ENCODE results near the gene TANGO2. TPM values are rescaled to one million over a fixed set of nuclear protein-coding genes. Genes with fewer than 3 reads are reported as not detected.

The TANGO2 gene
- total and polyA plus RNA-seq, 9 of the 15 experiments (the other 6 are each of a cell fraction or from before 2014, with no cell fraction given): 15.5 to 94.9 (median 70.1) TPM

DNA sequence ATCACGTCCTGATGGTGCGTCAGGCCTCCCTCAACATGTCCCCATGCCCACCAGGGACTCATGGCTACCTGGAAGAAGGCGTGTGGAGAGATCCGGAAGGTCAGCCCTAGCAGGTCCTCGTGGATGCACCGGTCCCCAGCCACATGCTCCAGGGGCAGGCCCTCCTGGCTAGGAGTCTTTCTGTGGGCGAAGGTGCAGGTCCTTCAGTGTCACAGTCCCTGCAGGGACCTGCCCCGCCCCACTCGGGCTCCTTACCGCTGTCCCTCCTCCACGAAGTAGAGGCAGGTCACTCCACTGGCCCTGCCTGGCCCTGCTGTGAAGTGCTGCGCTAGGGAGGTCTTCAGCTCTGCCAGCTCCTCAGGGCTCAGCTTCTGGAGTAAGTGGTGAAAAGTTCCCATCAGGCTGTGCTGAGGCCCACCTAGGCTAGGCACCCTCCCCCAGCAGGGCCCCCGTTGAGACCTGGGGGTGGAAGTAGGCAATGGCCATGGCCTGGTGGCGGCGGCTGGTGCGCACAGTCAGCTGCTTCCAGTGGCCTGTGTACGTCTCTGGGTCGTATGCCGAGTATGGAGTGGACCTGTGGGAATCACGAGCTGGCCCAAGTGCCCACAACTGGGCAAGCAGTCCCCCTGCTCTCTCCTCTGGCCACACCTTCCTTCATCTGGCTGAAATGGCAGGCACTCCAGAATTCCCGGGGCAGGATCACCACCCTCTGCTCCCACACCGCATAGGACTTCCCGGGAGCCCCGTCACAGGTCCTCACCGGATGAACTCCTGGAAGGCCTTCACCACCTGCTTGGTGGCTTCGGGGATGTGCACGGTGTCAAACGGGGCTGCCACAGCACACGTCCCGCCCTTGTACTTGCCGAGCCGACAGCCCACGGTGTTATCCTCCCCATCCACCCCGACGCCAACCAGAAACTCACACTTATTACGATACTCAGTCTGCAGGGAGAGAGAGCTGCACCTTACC is 93.9 kb downstream of the TANGO2 start:
- Histone ChIP-seq H3K27me3 (ENCODE audit: control insufficient read depth in 2 of 2, insufficient read depth in 2 of 2, low read length in 2 of 2) (no peaks in the 10 kb centered on the region), H4K20me1 (replicated peaks; ENCODE audit: control insufficient read depth, insufficient read depth, low read length) (peaks cover 32% of the 10 kb centered on the region), H3K79me2 (ENCODE audit: control insufficient read depth, insufficient read depth, low read length) (peaks cover 53% of the 10 kb centered on the region), H3K36me3 (ENCODE audit: control insufficient read depth, insufficient read depth, low read length) (peaks cover 84% of the 10 kb centered on the region), H2AFZ (ENCODE audit: low read depth, low read length) (no peak overlapping the region), H3K4me2 (ENCODE audit: insufficient read depth, low read length) (peak overlapping the region; percentile 97; the same call in 1 of the 2 replicates), H3K4me3 (peak overlapping the region; percentile 63; the same call in 1 of the 2 replicates), H3K9me3 (replicated peaks; ENCODE audit: control insufficient read depth, insufficient read depth, low read depth, low read length) (no peaks in the 10 kb centered on the region), H3K4me1 (replicated peaks in 1 of 2; ENCODE audit: control insufficient read depth in 2 of 2, insufficient read depth in 2 of 2, low read length in 2 of 2) (peaks cover 20 to 86% of the 10 kb centered on the region in 2 experiments), H3K9me1 (ENCODE audit: control insufficient read depth, insufficient read depth, low read length) (no peaks in the 10 kb centered on the region), H3K27ac (ENCODE audit: extremely low read depth, low read depth, low read length) (peak overlapping the region; percentile 94), H3K9ac (ENCODE audit: insufficient read depth in 1 of 2, low read depth in 2 of 2, low read length in 2 of 2) (peak overlapping the region; percentile 95 to 99; a peak in 3 of 4 replicates)
- no TSS peak for BruUV-seq (replicated peaks)
- in situ Hi-C loops (cut with MboI) (loop anchor here (10.0 kb wide), 1 partner anchor 390 kb away; the partner anchor contains the start of gene GP1BB), intact Hi-C loops (cut with micrococcal nuclease) (loop anchor here (5.0 kb wide), 1 partner anchor 382 kb away; no protein-coding TSS in a partner anchor)
- ATAC-seq (no peak), FAIRE-seq (no peak), DNase-seq (ENCODE audit: extremely low read depth in 1 of 4, low spot score in 3 of 4) (no peak)
- 93% methylated on average over 36 of the region's 36 CpGs for WGBS (ENCODE audit: insufficient coverage, low coverage, missing lambda C conversion rate)
- CTCF ChIA-PET (ENCODE audit: low intra/inter-chr PET ratio): no interaction called here
- POLR2A ChIA-PET: interaction anchor here (0.6 to 20.7 kb wide), 12 partner anchors 7 to 170 kb away, joined by 3 to 513 read pairs (median 4); partner anchors contain the start of gene ZDHHC8
- TF ChIP-seq ZNF253 (CRISPR knock-in tag; conservative IDR thresholded peaks at IDR 0.05) (0 out of 2 replicates have a peak, but pooled peaks have one; percentile 23), PHB (CRISPR knock-in tag; IDR thresholded peaks at IDR 0.05) (0 out of 2 replicates have a peak, but pooled peaks have one; percentile 46), POLR2A (conservative IDR thresholded peaks at IDR 0.05) (peak; percentile 19; the same call in 1 of the 2 replicates), ELF4 (CRISPR knock-in tag; IDR thresholded peaks at IDR 0.05) (0 out of 2 replicates have a peak, but pooled peaks have one; percentile 36), PTBP1 (IDR thresholded peaks at IDR 0.05; ENCODE audit: low read depth, low read length) (peak; percentile 15; the same call in 1 of the 2 replicates), NFE2 (IDR thresholded peaks at IDR 0.05; ENCODE audit: low read depth) (no peak), KLF1 (tag; IDR thresholded peaks at IDR 0.05) (0 out of 2 replicates have a peak, but pooled peaks have one; percentile 26), MYC (IDR thresholded peaks at IDR 0.05; ENCODE audit: low read depth, low read length) (no peak), MYC (CRISPR knock-in tag; IDR thresholded peaks at IDR 0.05; ENCODE audit: borderline replicate concordance, low read depth) (0 out of 2 replicates have a peak, but pooled peaks have one; percentile 11), ZKSCAN1 (IDR thresholded peaks at IDR 0.05; ENCODE audit: low read depth, low read length) (peak; percentile 95), ZFPM2 (CRISPR knock-in tag; IDR thresholded peaks at IDR 0.05) (0 out of 2 replicates have a peak, but pooled peaks have one; percentile 32), SPI1 (IDR thresholded peaks at IDR 0.05; ENCODE audit: borderline replicate concordance, low read depth, low read length) (0 out of 2 replicates have a peak, but pooled peaks have one; percentile 1)
- TF ChIP-seq, protein P1, sequence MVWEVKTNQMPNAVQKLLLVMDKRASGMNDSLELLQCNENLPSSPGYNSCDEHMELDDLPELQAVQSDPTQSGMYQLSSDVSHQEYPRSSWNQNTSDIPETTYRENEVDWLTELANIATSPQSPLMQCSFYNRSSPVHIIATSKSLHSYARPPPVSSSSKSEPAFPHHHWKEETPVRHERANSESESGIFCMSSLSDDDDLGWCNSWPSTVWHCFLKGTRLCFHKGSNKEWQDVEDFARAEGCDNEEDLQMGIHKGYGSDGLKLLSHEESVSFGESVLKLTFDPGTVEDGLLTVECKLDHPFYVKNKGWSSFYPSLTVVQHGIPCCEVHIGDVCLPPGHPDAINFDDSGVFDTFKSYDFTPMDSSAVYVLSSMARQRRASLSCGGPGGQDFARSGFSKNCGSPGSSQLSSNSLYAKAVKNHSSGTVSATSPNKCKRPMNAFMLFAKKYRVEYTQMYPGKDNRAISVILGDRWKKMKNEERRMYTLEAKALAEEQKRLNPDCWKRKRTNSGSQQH (CRISPR knock-in tag; IDR thresholded peaks at IDR 0.05): 0 out of 2 replicates have a peak, but pooled peaks have one; percentile 16
- TF ChIP-seq, protein P2, sequence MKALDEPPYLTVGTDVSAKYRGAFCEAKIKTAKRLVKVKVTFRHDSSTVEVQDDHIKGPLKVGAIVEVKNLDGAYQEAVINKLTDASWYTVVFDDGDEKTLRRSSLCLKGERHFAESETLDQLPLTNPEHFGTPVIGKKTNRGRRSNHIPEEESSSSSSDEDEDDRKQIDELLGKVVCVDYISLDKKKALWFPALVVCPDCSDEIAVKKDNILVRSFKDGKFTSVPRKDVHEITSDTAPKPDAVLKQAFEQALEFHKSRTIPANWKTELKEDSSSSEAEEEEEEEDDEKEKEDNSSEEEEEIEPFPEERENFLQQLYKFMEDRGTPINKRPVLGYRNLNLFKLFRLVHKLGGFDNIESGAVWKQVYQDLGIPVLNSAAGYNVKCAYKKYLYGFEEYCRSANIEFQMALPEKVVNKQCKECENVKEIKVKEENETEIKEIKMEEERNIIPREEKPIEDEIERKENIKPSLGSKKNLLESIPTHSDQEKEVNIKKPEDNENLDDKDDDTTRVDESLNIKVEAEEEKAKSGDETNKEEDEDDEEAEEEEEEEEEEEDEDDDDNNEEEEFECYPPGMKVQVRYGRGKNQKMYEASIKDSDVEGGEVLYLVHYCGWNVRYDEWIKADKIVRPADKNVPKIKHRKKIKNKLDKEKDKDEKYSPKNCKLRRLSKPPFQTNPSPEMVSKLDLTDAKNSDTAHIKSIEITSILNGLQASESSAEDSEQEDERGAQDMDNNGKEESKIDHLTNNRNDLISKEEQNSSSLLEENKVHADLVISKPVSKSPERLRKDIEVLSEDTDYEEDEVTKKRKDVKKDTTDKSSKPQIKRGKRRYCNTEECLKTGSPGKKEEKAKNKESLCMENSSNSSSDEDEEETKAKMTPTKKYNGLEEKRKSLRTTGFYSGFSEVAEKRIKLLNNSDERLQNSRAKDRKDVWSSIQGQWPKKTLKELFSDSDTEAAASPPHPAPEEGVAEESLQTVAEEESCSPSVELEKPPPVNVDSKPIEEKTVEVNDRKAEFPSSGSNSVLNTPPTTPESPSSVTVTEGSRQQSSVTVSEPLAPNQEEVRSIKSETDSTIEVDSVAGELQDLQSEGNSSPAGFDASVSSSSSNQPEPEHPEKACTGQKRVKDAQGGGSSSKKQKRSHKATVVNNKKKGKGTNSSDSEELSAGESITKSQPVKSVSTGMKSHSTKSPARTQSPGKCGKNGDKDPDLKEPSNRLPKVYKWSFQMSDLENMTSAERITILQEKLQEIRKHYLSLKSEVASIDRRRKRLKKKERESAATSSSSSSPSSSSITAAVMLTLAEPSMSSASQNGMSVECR (CRISPR knock-in tag; IDR thresholded peaks at IDR 0.05): no peak

Measured in K562 (cell line).